Uterus (tissue), 4 donors: ENCODE measurements around the gene CCDC85B. TPM values are rescaled to one million over a fixed set of nuclear protein-coding genes. Genes with fewer than 3 reads are reported as not detected.

ENCODE experiments used
- DNase-seq, 2 donors: peaks; one replicate each; pipeline ENCODE4 v3.0.0-alpha.2; 2019 to 2020
- H3K27ac ChIP-seq, 2 donors: fragments of 200-600 bp; sonication (generic); 1 replicate in 1 of 2; 2 replicates in 1 of 2; pipeline ENCODE4 v1.5.1; 2016 to 2018
- H3K27me3 ChIP-seq, 2 donors: fragments of 200-600 bp; sonication (generic); one replicate each; pipeline ENCODE4 v1.5.1; 2018 to 2019; ENCODE audit warnings: control low read depth in 1 of 2
- H3K36me3 ChIP-seq, 2 donors: fragments of 200-600 bp; sonication (generic); one replicate each; pipeline ENCODE4 v1.5.1; 2019; ENCODE audit warnings: control low read depth in 1 of 2
- H3K4me1 ChIP-seq, 2 donors: fragments of 200-600 bp; sonication (generic); one replicate each; pipeline ENCODE4 v1.5.1; 2018 to 2019; ENCODE audit warnings: control low read depth in 1 of 2
- H3K4me3 ChIP-seq, 2 donors: fragments of 200-600 bp; sonication (generic); 1 replicate in 1 of 2; 2 replicates in 1 of 2; pipeline ENCODE4 v1.5.1; 2018 to 2019; ENCODE audit warnings: mild to moderate bottlenecking in 1 of 2
- H3K9me3 ChIP-seq, 2 donors: fragments of 200-600 bp; sonication (generic); one replicate each; pipeline ENCODE4 v1.5.1; 2019; ENCODE audit warnings: control low read depth in 1 of 2
- CTCF ChIP-seq, 4 experiments: fragments of 200-600 bp in 2 of 4; fragments of 450-650 bp in 2 of 4; sonication (generic) in 2 of 4; IDR thresholded peaks; one replicate each; pipeline ENCODE4 v1.5.1; 2016 to 2019; ENCODE audit warnings: antibody characterized with exemption in 4 of 4, mild to moderate bottlenecking in 2 of 4, moderate library complexity in 1 of 4
- POLR2A ChIP-seq, 2 donors: fragments of 450-650 bp; IDR thresholded peaks; one replicate each; pipeline ENCODE4 v1.6.1; 2016; ENCODE audit warnings: antibody characterized with exemption in 2 of 2, mild to moderate bottlenecking in 1 of 2, moderate library complexity in 1 of 2
- intact Hi-C: fragments of 100-400 bp; cut with DNase I; formaldehyde crosslinking; loops from one replicate; pipeline ENCODE4 v1.15.1; 2023; ENCODE audit warnings: low total_unique reads
- total RNA-seq, 4 donors: library from RNA; depleted of rRNA in 3 of 4; stranded (reverse); fragments of >200 nt in 3 of 4; gene quantifications; one replicate each; pipeline versions ENCODE4 v1.1.0 to v1.2.4, GENCODE V29; 2014 to 2023
- donor health status: DM: yes; HTN: yes; CAD: no.

CCDC85B gene
- total RNA-seq, 4 donors from 2014 or later, result 22.3 to 141 (median 54.5) TPM

DNA sequence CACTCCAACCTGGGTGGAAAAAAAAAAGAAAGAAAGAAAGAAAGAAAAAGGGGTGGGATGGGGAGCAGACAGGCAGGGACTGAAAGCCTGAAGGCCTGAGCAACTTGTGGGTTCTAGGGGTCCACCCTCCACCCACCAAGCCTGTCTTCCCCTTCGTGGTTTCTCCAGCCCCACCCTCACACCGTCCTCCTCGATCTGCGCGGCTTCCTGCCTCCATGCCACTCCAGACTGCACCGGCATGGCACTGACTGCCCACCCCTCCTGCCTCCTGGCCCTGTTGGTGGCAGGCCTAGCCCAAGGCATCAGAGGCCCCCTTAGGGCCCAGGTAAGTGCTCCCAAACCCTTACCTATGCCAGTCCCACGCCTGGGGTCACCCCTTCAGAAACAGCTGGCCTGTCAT, 10.9 kb upstream of the CCDC85B start, which contains the start of gene CTSW:
TSS of gene CTSW (plus strand) at position 221 of the 400 bp plus-strand sequence. CDS start at position 239, 18 bp downstream.
- no peak for DNase-seq
- Histone ChIP-seq H3K9me3 (no peaks in the 10 kb centered on the region), H3K4me3 (no peak within 1 kb of the TSS), H3K27ac (no peak within 1 kb of the TSS), H3K4me1 (no peaks in the 10 kb centered on the region), H3K36me3 (no peaks in the 10 kb centered on the region), H3K27me3 (no peaks in the 10 kb centered on the region)
- intact Hi-C loops, result loop anchor here (5.0 kb wide), 1 partner anchor 108 kb away; no protein-coding TSS in a partner anchor
- TF ChIP-seq POLR2A (IDR thresholded peaks at IDR 0.05) (no peak), CTCF (IDR thresholded peaks at IDR 0.05) (no peak)

DNA sequence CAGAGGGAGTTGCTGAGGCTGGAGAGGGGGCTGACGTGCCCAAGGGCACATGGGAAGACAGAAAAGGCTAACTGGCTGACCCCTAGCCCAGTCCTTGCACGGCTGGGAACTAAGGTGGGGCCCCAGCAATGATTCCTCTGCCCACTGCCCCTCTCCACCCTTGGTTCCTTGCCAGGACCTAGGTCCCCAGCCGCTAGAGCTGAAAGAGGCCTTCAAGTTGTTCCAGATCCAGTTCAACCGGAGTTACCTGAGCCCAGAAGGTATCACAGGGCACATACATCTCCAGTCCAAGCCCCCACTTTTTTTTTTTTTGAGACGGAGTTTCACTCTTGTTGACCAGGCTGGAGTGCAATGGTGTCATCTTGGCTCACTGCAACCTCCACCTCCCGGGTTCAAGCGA, 10.4 kb upstream of the CCDC85B start:
- no peaks in the 10 kb centered on the region for H3K27me3 ChIP-seq
- H3K4me3 ChIP-seq, result no peak overlapping the region
- H3K4me1 ChIP-seq, result no peaks in the 10 kb centered on the region
- no peaks in the 10 kb centered on the region for H3K36me3 ChIP-seq
- H3K9me3 ChIP-seq, result no peaks in the 10 kb centered on the region
- no peak for TF ChIP-seq POLR2A (IDR thresholded peaks at IDR 0.05)
- no peak for TF ChIP-seq CTCF (IDR thresholded peaks at IDR 0.05)
- H3K27ac ChIP-seq, result no peak overlapping the region
- intact Hi-C loops, result loop anchor here (5.0 kb wide), 1 partner anchor 107 kb away; no protein-coding TSS in a partner anchor
- DNase-seq, result peak in 1 of 2 donors; percentile 16

DNA sequence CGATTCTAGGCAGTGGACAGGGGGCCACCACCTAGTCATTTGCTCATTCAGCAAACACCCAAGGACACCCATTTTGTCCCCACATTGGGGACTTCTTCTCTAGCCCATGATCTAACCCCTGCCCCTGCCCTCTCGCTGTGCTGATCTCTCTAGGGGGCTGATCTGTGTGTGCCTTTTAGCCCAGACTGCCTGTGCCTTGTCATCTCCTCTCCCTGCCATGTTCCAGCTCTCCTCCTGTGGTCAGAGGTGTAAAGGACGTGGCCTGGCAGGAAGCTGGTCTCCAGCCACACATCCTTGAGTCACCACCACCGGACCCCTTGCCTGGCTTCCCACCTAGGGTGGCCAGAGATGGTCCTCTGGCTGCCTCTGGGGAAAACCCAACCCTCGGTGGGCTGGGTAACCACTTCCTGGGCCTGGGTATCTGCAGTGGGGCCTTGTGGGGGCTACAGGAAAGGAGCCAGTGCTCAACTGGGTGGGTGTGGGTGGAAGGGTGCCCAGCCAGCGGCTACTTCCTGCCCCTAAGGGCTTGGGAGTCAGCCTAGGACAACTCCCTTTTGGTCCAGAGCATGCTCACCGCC, 9.5 kb upstream of the CCDC85B start:
- DNase-seq, result no peak
- TF ChIP-seq POLR2A (IDR thresholded peaks at IDR 0.05), result no peak
- TF ChIP-seq CTCF (IDR thresholded peaks at IDR 0.05), result no peak
- Histone ChIP-seq H3K36me3 (no peaks in the 10 kb centered on the region), H3K4me3 (no peak overlapping the region), H3K27me3 (no peaks in the 10 kb centered on the region), H3K9me3 (no peaks in the 10 kb centered on the region), H3K4me1 (no peaks in the 10 kb centered on the region), H3K27ac (no peak overlapping the region)
- intact Hi-C loops, result loop anchor here (5.0 kb wide), 1 partner anchor 106 kb away; no protein-coding TSS in a partner anchor

- no peaks in the 10 kb centered on the region for H3K27me3 ChIP-seq
- H3K27ac ChIP-seq, result no peak overlapping the region
- intact Hi-C loops, result loop anchor here (5.0 kb wide), 1 partner anchor 105 kb away; no protein-coding TSS in a partner anchor
- TF ChIP-seq CTCF (IDR thresholded peaks at IDR 0.05), result no peak
- no peak for TF ChIP-seq POLR2A (IDR thresholded peaks at IDR 0.05)
- DNase-seq, result peak in 1 of 2 donors; percentile 16
- H3K4me3 ChIP-seq, result no peak overlapping the region
- no peaks in the 10 kb centered on the region for H3K9me3 ChIP-seq
- no peaks in the 10 kb centered on the region for H3K36me3 ChIP-seq
- peaks cover under 1 to 4% of the 10 kb centered on the region in 2 donors for H3K4me1 ChIP-seq
Measured at GRCh38 chr11:65882120-65883057, 8.1 kb upstream of the CCDC85B start.
